ENCODE data around the gene FJX1.

FJX1 gene

DNA sequence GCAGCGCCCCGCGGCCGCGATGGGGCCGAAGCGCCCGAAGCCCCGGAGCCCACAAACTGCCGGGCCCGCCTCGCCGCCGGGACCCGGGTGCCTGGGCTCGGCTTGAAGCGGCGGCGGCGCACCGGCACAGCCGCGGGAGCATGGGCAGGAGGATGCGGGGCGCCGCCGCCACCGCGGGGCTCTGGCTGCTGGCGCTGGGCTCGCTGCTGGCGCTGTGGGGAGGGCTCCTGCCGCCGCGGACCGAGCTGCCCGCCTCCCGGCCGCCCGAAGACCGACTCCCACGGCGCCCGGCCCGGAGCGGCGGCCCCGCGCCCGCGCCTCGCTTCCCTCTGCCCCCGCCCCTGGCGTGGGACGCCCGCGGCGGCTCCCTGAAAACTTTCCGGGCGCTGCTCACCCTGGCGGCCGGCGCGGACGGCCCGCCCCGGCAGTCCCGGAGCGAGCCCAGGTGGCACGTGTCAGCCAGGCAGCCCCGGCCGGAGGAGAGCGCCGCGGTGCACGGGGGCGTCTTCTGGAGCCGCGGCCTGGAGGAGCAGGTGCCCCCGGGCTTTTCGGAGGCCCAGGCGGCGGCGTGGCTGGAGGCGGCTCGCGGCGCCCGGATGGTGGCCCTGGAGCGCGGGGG lies 346 bp downstream of the FJX1 start:
- Histone ChIP-seq H3K27me3 (ENCODE audit: control insufficient read depth in 5 of 5, insufficient read depth in 4 of 5, low read length in 5 of 5) (peaks cover 5 to 16% (median 11%) of the 10 kb centered on the region in 5 donors), H3K4me1 (ENCODE audit: control insufficient read depth in 5 of 5, insufficient read depth in 5 of 5, low read length in 5 of 5) (peaks cover 0 to 32% (median 27%) of the 10 kb centered on the region in 5 donors), H3K9me3 (ENCODE audit: control insufficient read depth in 5 of 5, low read length in 5 of 5) (no peaks in the 10 kb centered on the region), H3K9ac (ENCODE audit: low read length in 5 of 5) (no peak overlapping the region), H3K4me3 (ENCODE audit: low read depth in 1 of 5, low read length in 5 of 5) (peak overlapping the region in 4 of 5 donors; percentile 55 to 70 (median 65)), H3K27ac (ENCODE audit: low read depth, low read length) (no peak overlapping the region), H3K36me3 (ENCODE audit: control insufficient read depth in 5 of 5, insufficient read depth in 5 of 5, low read length in 5 of 5) (no peaks in the 10 kb centered on the region)

DNA sequence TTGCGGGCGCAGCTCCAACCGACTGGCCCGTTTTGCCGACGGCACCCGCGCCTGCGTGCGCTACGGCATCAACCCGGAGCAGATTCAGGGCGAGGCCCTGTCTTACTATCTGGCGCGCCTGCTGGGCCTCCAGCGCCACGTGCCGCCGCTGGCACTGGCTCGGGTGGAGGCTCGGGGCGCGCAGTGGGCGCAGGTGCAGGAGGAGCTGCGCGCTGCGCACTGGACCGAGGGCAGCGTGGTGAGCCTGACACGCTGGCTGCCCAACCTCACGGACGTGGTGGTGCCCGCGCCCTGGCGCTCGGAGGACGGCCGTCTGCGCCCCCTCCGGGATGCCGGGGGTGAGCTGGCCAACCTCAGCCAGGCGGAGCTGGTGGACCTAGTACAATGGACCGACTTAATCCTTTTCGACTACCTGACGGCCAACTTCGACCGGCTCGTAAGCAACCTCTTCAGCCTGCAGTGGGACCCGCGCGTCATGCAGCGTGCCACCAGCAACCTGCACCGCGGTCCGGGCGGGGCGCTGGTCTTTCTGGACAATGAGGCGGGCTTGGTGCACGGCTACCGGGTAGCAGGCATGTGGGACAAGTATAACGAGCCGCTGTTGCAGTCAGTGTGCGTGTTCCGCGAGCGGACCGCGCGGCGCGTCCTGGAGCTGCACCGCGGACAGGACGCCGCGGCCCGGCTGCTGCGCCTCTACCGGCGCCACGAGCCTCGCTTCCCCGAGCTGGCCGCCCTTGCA lies 1.0 kb downstream of the FJX1 start:
- Histone ChIP-seq H3K9me3 (ENCODE audit: control insufficient read depth in 5 of 5, low read length in 5 of 5) (no peaks in the 10 kb centered on the region), H3K36me3 (ENCODE audit: control insufficient read depth in 5 of 5, insufficient read depth in 5 of 5, low read length in 5 of 5) (no peaks in the 10 kb centered on the region), H3K27me3 (ENCODE audit: control insufficient read depth in 5 of 5, insufficient read depth in 4 of 5, low read length in 5 of 5) (peaks cover 5 to 16% (median 11%) of the 10 kb centered on the region in 5 donors), H3K27ac (ENCODE audit: low read depth, low read length) (no peak overlapping the region), H3K4me1 (ENCODE audit: control insufficient read depth in 5 of 5, insufficient read depth in 5 of 5, low read length in 5 of 5) (peaks cover 0 to 39% (median 29%) of the 10 kb centered on the region in 5 donors), H3K4me3 (ENCODE audit: low read depth in 1 of 5, low read length in 5 of 5) (peak overlapping the region in 4 of 5 donors; percentile 55 to 70 (median 65)), H3K9ac (ENCODE audit: low read length in 5 of 5) (no peak overlapping the region)

GRCh38 chr11:35619855-35620640 lies 1.8 kb downstream of the FJX1 start:
- H3K27me3 ChIP-seq (ENCODE audit: control insufficient read depth in 5 of 5, insufficient read depth in 4 of 5, low read length in 5 of 5): peaks cover 5 to 16% (median 11%) of the 10 kb centered on the region in 5 donors
- no peak overlapping the region for H3K27ac ChIP-seq (ENCODE audit: low read depth, low read length)
- peak overlapping the region; percentile 40 to 70 (median 60) for H3K4me3 ChIP-seq (ENCODE audit: low read depth in 1 of 5, low read length in 5 of 5)
- H3K36me3 ChIP-seq (ENCODE audit: control insufficient read depth in 5 of 5, insufficient read depth in 5 of 5, low read length in 5 of 5): no peaks in the 10 kb centered on the region
- H3K9ac ChIP-seq (ENCODE audit: low read length in 5 of 5): no peak overlapping the region
- H3K9me3 ChIP-seq (ENCODE audit: control insufficient read depth in 5 of 5, low read length in 5 of 5): no peaks in the 10 kb centered on the region
- peaks cover 0 to 40% (median 29%) of the 10 kb centered on the region in 5 donors for H3K4me1 ChIP-seq (ENCODE audit: control insufficient read depth in 5 of 5, insufficient read depth in 5 of 5, low read length in 5 of 5)

GRCh38 chr11:35620795-35621194 lies 2.5 kb downstream of the FJX1 start:
- H3K9me3 ChIP-seq (ENCODE audit: control insufficient read depth in 5 of 5, low read length in 5 of 5): no peaks in the 10 kb centered on the region
- no peak overlapping the region for H3K27ac ChIP-seq (ENCODE audit: low read depth, low read length)
- H3K27me3 ChIP-seq (ENCODE audit: control insufficient read depth in 5 of 5, insufficient read depth in 4 of 5, low read length in 5 of 5): peaks cover 5 to 16% (median 11%) of the 10 kb centered on the region in 5 donors
- peaks cover 0 to 40% (median 29%) of the 10 kb centered on the region in 5 donors for H3K4me1 ChIP-seq (ENCODE audit: control insufficient read depth in 5 of 5, insufficient read depth in 5 of 5, low read length in 5 of 5)
- no peak overlapping the region for H3K9ac ChIP-seq (ENCODE audit: low read length in 5 of 5)
- H3K36me3 ChIP-seq (ENCODE audit: control insufficient read depth in 5 of 5, insufficient read depth in 5 of 5, low read length in 5 of 5): no peaks in the 10 kb centered on the region
- H3K4me3 ChIP-seq (ENCODE audit: low read depth in 1 of 5, low read length in 5 of 5): no peak overlapping the region

- H3K9me3 ChIP-seq (ENCODE audit: control insufficient read depth in 5 of 5, low read length in 5 of 5): no peaks in the 10 kb centered on the region
- H3K4me3 ChIP-seq (ENCODE audit: low read depth in 1 of 5, low read length in 5 of 5): no peak overlapping the region
- H3K27me3 ChIP-seq (ENCODE audit: control insufficient read depth in 5 of 5, insufficient read depth in 4 of 5, low read length in 5 of 5): peaks cover 5 to 16% (median 11%) of the 10 kb centered on the region in 5 donors
- H3K4me1 ChIP-seq (ENCODE audit: control insufficient read depth in 5 of 5, insufficient read depth in 5 of 5, low read length in 5 of 5): peaks cover 0 to 40% (median 29%) of the 10 kb centered on the region in 5 donors
- no peak overlapping the region for H3K9ac ChIP-seq (ENCODE audit: low read length in 5 of 5)
- H3K36me3 ChIP-seq (ENCODE audit: control insufficient read depth in 5 of 5, insufficient read depth in 5 of 5, low read length in 5 of 5): no peaks in the 10 kb centered on the region
- H3K27ac ChIP-seq (ENCODE audit: low read depth, low read length): no peak overlapping the region
These were observed 3.4 kb downstream of the FJX1 start for GRCh38 chr11:35621620-35622019.

DNA sequence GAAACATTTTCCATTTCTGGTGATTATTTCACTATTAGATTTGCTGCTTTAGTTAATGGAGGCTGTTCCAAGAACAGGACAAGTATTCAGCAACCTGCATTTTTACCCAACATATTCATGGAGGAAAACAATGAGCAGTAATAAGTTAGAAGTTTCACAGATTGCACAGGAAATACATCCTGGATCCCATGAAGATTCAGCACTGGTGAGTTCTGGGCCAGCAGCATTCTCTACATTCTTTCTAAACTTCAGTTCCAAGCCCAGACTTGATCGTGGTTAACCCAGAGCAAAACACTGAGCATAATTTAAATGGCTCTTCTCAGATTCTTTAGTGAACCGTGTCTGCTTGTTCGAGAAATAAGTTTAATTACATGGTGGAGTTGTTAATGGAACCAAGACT lies 3.8 kb downstream of the FJX1 start:
- Histone ChIP-seq H3K27me3 (ENCODE audit: control insufficient read depth in 5 of 5, insufficient read depth in 4 of 5, low read length in 5 of 5) (peaks cover 5 to 16% (median 11%) of the 10 kb centered on the region in 5 donors), H3K4me3 (ENCODE audit: low read depth in 1 of 5, low read length in 5 of 5) (no peak overlapping the region), H3K36me3 (ENCODE audit: control insufficient read depth in 5 of 5, insufficient read depth in 5 of 5, low read length in 5 of 5) (no peaks in the 10 kb centered on the region), H3K4me1 (ENCODE audit: control insufficient read depth in 5 of 5, insufficient read depth in 5 of 5, low read length in 5 of 5) (peaks cover 0 to 40% (median 29%) of the 10 kb centered on the region in 5 donors), H3K27ac (ENCODE audit: low read depth, low read length) (no peak overlapping the region), H3K9me3 (ENCODE audit: control insufficient read depth in 5 of 5, low read length in 5 of 5) (no peaks in the 10 kb centered on the region), H3K9ac (ENCODE audit: low read length in 5 of 5) (no peak overlapping the region)

GRCh38 chr11:35623621-35624168 lies 5.4 kb downstream of the FJX1 start:
- Histone ChIP-seq H3K9ac (ENCODE audit: low read length in 5 of 5) (no peak overlapping the region), H3K27me3 (ENCODE audit: control insufficient read depth in 5 of 5, insufficient read depth in 4 of 5, low read length in 5 of 5) (peaks cover 5 to 16% (median 11%) of the 10 kb centered on the region in 5 donors), H3K9me3 (ENCODE audit: control insufficient read depth in 5 of 5, low read length in 5 of 5) (no peaks in the 10 kb centered on the region), H3K4me1 (ENCODE audit: control insufficient read depth in 5 of 5, insufficient read depth in 5 of 5, low read length in 5 of 5) (peaks cover 0 to 33% (median 21%) of the 10 kb centered on the region in 5 donors), H3K27ac (ENCODE audit: low read depth, low read length) (no peak overlapping the region), H3K4me3 (ENCODE audit: low read depth in 1 of 5, low read length in 5 of 5) (no peak overlapping the region), H3K36me3 (ENCODE audit: control insufficient read depth in 5 of 5, insufficient read depth in 5 of 5, low read length in 5 of 5) (no peaks in the 10 kb centered on the region)

GRCh38 chr11:35624316-35624715 lies 6.1 kb downstream of the FJX1 start:
- no peak overlapping the region for H3K9ac ChIP-seq (ENCODE audit: low read length in 5 of 5)
- H3K4me1 ChIP-seq (ENCODE audit: control insufficient read depth in 5 of 5, insufficient read depth in 5 of 5, low read length in 5 of 5): peaks cover 0 to 28% (median 16%) of the 10 kb centered on the region in 5 donors
- H3K36me3 ChIP-seq (ENCODE audit: control insufficient read depth in 5 of 5, insufficient read depth in 5 of 5, low read length in 5 of 5): no peaks in the 10 kb centered on the region
- no peaks in the 10 kb centered on the region for H3K9me3 ChIP-seq (ENCODE audit: control insufficient read depth in 5 of 5, low read length in 5 of 5)
- H3K4me3 ChIP-seq (ENCODE audit: low read depth in 1 of 5, low read length in 5 of 5): no peak overlapping the region
- peaks cover 3 to 16% (median 10%) of the 10 kb centered on the region in 5 donors for H3K27me3 ChIP-seq (ENCODE audit: control insufficient read depth in 5 of 5, insufficient read depth in 4 of 5, low read length in 5 of 5)
- no peak overlapping the region for H3K27ac ChIP-seq (ENCODE audit: low read depth, low read length)

- Histone ChIP-seq H3K9ac (ENCODE audit: low read length in 5 of 5) (no peak overlapping the region), H3K36me3 (ENCODE audit: control insufficient read depth in 5 of 5, insufficient read depth in 5 of 5, low read length in 5 of 5) (no peaks in the 10 kb centered on the region), H3K27me3 (ENCODE audit: control insufficient read depth in 5 of 5, insufficient read depth in 4 of 5, low read length in 5 of 5) (peaks cover 0 to 20% (median 9%) of the 10 kb centered on the region in 5 donors), H3K4me1 (ENCODE audit: control insufficient read depth in 5 of 5, insufficient read depth in 5 of 5, low read length in 5 of 5) (peaks cover 0 to 24% (median 12%) of the 10 kb centered on the region in 5 donors), H3K4me3 (ENCODE audit: low read depth in 1 of 5, low read length in 5 of 5) (no peak overlapping the region), H3K9me3 (ENCODE audit: control insufficient read depth in 5 of 5, low read length in 5 of 5) (no peaks in the 10 kb centered on the region), H3K27ac (ENCODE audit: low read depth, low read length) (no peak overlapping the region)
These were observed 6.5 kb downstream of the FJX1 start for GRCh38 chr11:35624781-35625180.
